ENCODE data around the gene CASZ1. TPM values are rescaled to one million over a fixed set of nuclear protein-coding genes. Genes with fewer than 3 reads are reported as not detected.

CASZ1 gene
- total and polyA plus RNA-seq, 12 donors: 2.5 to 35.2 (median 7.0) TPM

DNA sequence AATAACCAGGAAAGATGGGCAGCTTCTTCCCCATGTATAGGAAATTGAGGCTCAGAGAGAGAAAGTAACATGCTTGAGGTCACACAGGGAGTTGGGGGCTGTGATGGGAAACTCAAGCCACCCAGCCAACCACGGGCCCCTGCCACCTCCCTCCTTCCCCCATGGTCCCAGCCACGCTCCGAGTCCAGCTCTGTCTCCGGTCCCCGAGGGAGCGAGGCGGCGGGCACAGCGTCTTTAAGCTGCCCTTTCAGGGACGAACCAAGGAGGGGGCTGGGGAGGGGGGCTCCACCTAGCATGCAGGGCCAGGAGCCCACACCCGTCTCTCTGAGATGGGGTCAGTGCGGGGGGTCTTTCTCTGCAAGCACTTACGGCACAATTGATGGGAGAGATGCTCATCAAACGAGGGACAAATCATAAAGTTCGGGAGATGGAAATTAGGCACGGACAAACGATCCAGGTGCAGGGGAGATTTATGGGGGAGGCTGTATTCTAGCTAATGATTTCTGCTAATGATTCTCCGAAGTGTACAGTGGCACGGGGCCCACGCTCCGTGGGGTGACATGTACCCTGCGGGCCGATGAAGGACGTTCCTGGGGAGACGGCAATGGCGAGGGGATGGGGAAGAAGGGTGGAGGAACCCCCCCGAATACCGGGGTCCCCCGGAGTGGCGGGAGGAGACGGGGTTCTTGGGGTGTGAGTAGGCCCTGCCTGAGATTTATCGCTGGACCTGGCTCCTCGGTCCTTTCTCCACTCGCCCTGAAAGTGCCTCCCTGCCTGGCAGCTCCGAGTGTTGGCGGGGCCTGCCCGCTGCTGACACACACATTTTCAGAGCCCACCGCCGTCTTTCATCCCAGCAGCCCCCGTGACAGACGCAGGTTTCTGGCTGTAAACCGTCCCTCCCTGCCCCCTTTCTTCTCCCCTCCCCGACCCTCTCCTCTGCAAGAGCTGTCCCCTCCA is 31.2 kb upstream of the CASZ1 start:
- no peak for DNase-seq
- TF ChIP-seq, protein P1, sequence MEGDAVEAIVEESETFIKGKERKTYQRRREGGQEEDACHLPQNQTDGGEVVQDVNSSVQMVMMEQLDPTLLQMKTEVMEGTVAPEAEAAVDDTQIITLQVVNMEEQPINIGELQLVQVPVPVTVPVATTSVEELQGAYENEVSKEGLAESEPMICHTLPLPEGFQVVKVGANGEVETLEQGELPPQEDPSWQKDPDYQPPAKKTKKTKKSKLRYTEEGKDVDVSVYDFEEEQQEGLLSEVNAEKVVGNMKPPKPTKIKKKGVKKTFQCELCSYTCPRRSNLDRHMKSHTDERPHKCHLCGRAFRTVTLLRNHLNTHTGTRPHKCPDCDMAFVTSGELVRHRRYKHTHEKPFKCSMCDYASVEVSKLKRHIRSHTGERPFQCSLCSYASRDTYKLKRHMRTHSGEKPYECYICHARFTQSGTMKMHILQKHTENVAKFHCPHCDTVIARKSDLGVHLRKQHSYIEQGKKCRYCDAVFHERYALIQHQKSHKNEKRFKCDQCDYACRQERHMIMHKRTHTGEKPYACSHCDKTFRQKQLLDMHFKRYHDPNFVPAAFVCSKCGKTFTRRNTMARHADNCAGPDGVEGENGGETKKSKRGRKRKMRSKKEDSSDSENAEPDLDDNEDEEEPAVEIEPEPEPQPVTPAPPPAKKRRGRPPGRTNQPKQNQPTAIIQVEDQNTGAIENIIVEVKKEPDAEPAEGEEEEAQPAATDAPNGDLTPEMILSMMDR (IDR thresholded peaks at IDR 0.05): no peak
- no peak for TF ChIP-seq POLR2A (IDR thresholded peaks at IDR 0.05)
- no peak overlapping the region for H3K4me3 ChIP-seq
- no peaks in the 10 kb centered on the region for H3K4me1 ChIP-seq (replicated peaks in 1 of 2)
- H3K36me3 ChIP-seq (replicated peaks in 1 of 2): no peaks in the 10 kb centered on the region
- 71 to 77% (median 74%) methylated on average over 34 to 43 of the region's 43 CpGs for WGBS, 4 donors
- H3K27ac ChIP-seq: no peak overlapping the region
- H3K9me3 ChIP-seq (replicated peaks in 1 of 3): no peaks in the 10 kb centered on the region
- peaks cover 8% of the 10 kb centered on the region for H3K27me3 ChIP-seq
- intact Hi-C loops (cut with DNase I): no loop called here

DNA sequence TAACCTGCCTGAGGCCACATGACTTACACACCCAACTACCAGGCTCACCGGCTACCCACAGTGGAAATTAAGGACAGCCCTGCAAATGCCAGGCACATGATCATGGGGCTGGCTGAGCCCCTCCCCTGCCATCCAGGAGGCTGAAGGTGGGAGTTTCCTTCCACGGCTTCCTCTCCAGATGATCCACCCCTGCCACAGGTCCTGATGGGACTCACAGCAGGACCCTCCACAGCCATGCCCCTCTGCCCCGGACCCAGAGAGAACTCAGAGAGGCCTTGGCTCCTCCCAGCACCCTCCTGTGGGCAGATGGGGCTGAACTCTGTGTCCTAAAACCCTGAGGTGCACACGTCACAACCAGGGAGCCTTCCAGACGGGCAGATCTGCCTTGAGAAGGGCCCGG is 29.1 kb upstream of the CASZ1 start:
- intact Hi-C loops (cut with DNase I): no loop called here
- H3K9me3 ChIP-seq (replicated peaks in 1 of 3): no peaks in the 10 kb centered on the region
- no peak overlapping the region for H3K4me3 ChIP-seq
- H3K27me3 ChIP-seq: peaks cover 8% of the 10 kb centered on the region
- H3K36me3 ChIP-seq (replicated peaks in 1 of 2): no peaks in the 10 kb centered on the region
- no peak overlapping the region for H3K27ac ChIP-seq
- no peak for DNase-seq
- H3K4me1 ChIP-seq (replicated peaks in 1 of 2): no peaks in the 10 kb centered on the region
- TF ChIP-seq POLR2A (IDR thresholded peaks at IDR 0.05): no peak
- TF ChIP-seq, protein P1 (IDR thresholded peaks at IDR 0.05): no peak
- 61 to 93% (median 66%) methylated on average over 2 to 6 of the region's 6 CpGs for WGBS, 4 donors

DNA sequence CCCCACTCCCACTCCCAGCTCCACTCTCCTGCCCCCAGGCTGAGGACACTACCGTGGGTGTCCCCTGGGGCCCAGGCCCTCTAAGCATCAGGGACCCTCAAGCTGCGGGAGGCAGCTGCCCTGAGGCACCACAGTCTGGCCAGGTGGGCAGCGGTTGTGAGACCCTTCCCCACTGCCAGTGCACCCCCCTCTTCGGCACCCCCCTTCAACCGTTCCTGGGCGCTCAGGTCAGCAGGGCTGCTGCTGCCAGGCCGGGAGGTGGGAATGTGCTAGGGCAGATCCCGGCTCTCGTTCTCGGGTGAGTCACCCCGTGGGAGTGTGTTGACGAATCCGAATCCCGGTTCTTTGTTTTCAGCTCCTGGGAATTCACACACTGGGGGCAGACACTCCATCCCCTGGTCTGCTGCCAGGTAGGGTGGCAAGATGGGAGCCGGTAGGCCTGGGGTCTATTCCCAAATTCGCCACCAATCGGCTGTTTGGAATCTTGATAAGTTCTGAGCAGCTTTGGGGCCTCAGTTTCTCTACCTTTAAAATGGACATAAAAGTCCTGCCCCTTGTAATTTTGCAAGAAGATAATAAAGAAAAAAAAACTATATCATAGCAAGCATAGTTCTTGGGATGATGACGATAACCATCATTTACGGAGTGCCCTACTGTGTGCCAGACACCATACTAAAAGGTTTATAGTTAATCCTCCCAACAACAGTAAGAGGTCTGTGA is 28.5 kb upstream of the CASZ1 start:
- TF ChIP-seq, protein P1 (IDR thresholded peaks at IDR 0.05): no peak
- no peak for TF ChIP-seq POLR2A (IDR thresholded peaks at IDR 0.05)
- intact Hi-C loops (cut with DNase I): no loop called here
- Histone ChIP-seq H3K27me3 (peaks cover 8% of the 10 kb centered on the region), H3K4me1 (replicated peaks in 1 of 2) (no peaks in the 10 kb centered on the region), H3K9me3 (replicated peaks in 1 of 3) (no peaks in the 10 kb centered on the region), H3K4me3 (no peak overlapping the region), H3K36me3 (replicated peaks in 1 of 2) (no peaks in the 10 kb centered on the region), H3K27ac (no peak overlapping the region)
- WGBS, 4 donors: 49 to 76% (median 63%) methylated on average over 9 to 19 of the region's 19 CpGs
- no peak for DNase-seq

DNA sequence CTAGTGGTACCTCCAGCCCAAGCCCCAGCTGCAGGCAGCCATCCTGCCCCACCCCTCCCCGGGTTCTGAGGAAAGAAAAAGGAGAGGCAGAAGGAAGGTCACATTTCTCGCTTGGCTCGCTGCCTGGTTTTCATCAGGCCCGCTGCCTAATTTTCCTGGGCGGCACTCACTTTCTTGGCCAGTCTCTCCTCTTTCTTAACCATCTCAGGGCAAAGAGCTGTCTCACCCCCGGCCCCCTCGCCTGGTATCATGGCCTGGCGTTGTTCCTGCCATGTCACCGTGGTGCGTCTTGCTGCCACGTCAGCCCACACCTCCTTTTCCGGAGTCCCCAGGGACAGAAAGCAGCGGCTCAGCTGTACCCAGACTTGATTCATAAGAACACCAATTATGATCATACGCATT is 26.6 kb upstream of the CASZ1 start:
- intact Hi-C loops (cut with DNase I): no loop called here
- Histone ChIP-seq H3K36me3 (replicated peaks in 1 of 2) (no peaks in the 10 kb centered on the region), H3K9me3 (replicated peaks in 1 of 3) (no peaks in the 10 kb centered on the region), H3K4me3 (no peak overlapping the region), H3K27ac (no peak overlapping the region), H3K27me3 (peaks cover 8% of the 10 kb centered on the region), H3K4me1 (replicated peaks in 1 of 2) (no peaks in the 10 kb centered on the region)
- TF ChIP-seq, protein P1 (IDR thresholded peaks at IDR 0.05): no peak
- TF ChIP-seq POLR2A (IDR thresholded peaks at IDR 0.05): no peak
- peak in 2 of 7 donors; percentile 21 to 29 for DNase-seq
- WGBS, 4 donors: 63 to 70% (median 68%) methylated on average over 14 of the region's 14 CpGs

All from adrenal gland (tissue), 12 donors.